Neural cell (in vitro differentiated cells): ENCODE measurements around the gene PLCH1. TPM values are rescaled to one million over a fixed set of nuclear protein-coding genes. Genes with fewer than 3 reads are reported as not detected.

Experiments used
- H2AFZ ChIP-seq: fragments of 200-600, 300-800 bp; sonication (generic), shearing (Covaris generic); 2 replicates; pipeline ENCODE4 v1.6.0; 2014; ENCODE audit warnings: low read depth, mild to moderate bottlenecking, antibody characterized with exemption, low read length, moderate library complexity
- H3F3A ChIP-seq: fragments of 200-600 bp; shearing (Covaris generic); 2 replicates; pipeline ENCODE4 v1.6.1; 2016; ENCODE audit warnings: mild to moderate bottlenecking, moderate library complexity, mixed read lengths, antibody characterized with exemption, low read length; ENCODE audit not compliant: insufficient read depth, poor library complexity, severe bottlenecking
- H3K27ac ChIP-seq: fragments of 200-600, 300-800 bp; sonication (generic), shearing (Covaris generic); 2 replicates; pipeline ENCODE4 v1.5.1; 2014; ENCODE audit warnings: mild to moderate bottlenecking, low read length, moderate library complexity
- H3K27me3 ChIP-seq: fragments of 300-800, 200-600 bp; sonication (generic), shearing (Covaris generic); 2 replicates; pipeline ENCODE4 v1.6.0; 2014; ENCODE audit warnings: mild to moderate bottlenecking, low read depth, low read length, moderate library complexity; ENCODE audit not compliant: insufficient read depth
- H3K36me3 ChIP-seq: fragments of 300-800, 200-600 bp; sonication (generic), shearing (Covaris generic); 2 replicates; pipeline ENCODE4 v1.5.1; 2014; ENCODE audit warnings: mild to moderate bottlenecking, antibody characterized with exemption, low read length, moderate library complexity; ENCODE audit not compliant: insufficient read depth
- H3K4me2 ChIP-seq: fragments of 300-800, 200-600 bp; sonication (generic), shearing (Covaris generic); 2 replicates; pipeline ENCODE4 v1.6.0; 2014; ENCODE audit warnings: mild to moderate bottlenecking, low read length
- H3K4me3 ChIP-seq: fragments of 300-800, 200-600 bp; sonication (generic), shearing (Covaris generic); 2 replicates; pipeline ENCODE4 v1.5.1; 2014; ENCODE audit warnings: mild to moderate bottlenecking, low read length, moderate library complexity
- H3K79me2 ChIP-seq: fragments of 200-600 bp; shearing (Covaris generic); replicated peaks from 2 replicates; pipeline ENCODE4 v1.6.0; 2014; ENCODE audit warnings: mild to moderate bottlenecking, low read length, moderate library complexity; ENCODE audit not compliant: insufficient read depth
- H3K9ac ChIP-seq: fragments of 300-800, 200-600 bp; sonication (generic), shearing (Covaris generic); 2 replicates; pipeline ENCODE4 v1.6.1; 2016; ENCODE audit warnings: mild to moderate bottlenecking, low read length, mixed read lengths
- H3K9me2 ChIP-seq: fragments of 200-600 bp; shearing (Covaris generic); 2 replicates; pipeline ENCODE4 v1.6.1; 2016; ENCODE audit warnings: mild to moderate bottlenecking, low read length, mixed read lengths; ENCODE audit not compliant: insufficient read depth
- H3K9me3 ChIP-seq: fragments of 200-600, 300-800 bp; sonication (generic), shearing (Covaris generic); 2 replicates; pipeline ENCODE4 v1.6.1; 2016; ENCODE audit warnings: mild to moderate bottlenecking, mixed run types, low read length, moderate library complexity, mixed read lengths
- H4K20me1 ChIP-seq: fragments of 200-600 bp; shearing (Covaris generic); 2 replicates; pipeline ENCODE4 v1.6.1; 2016; ENCODE audit warnings: mild to moderate bottlenecking, mixed run types; ENCODE audit not compliant: insufficient read depth
- CTCF ChIP-seq: fragments of 450-650 bp; IDR thresholded peaks from 2 replicates; pipeline ENCODE4 v1.5.1; 2014; ENCODE audit warnings: antibody characterized with exemption, mild to moderate bottlenecking, moderate library complexity; ENCODE audit not compliant: poor library complexity, severe bottlenecking
- EP300 ChIP-seq: fragments of 450-650 bp; conservative IDR thresholded peaks from 2 replicates; pipeline ENCODE4 v1.6.1; 2014; ENCODE audit warnings: antibody characterized with exemption, mild to moderate bottlenecking, moderate library complexity; ENCODE audit not compliant: poor library complexity, severe bottlenecking
- EZH2 ChIP-seq: fragments of 200-600, 300-800 bp; shearing (Covaris generic), sonication (generic); IDR thresholded peaks from 2 replicates; pipeline ENCODE4 v1.6.1; 2014; ENCODE audit warnings: antibody characterized with exemption, low read length, borderline replicate concordance, mild to moderate bottlenecking; ENCODE audit not compliant: insufficient read depth, poor library complexity, severe bottlenecking
- MXI1 ChIP-seq: fragments of 450-650 bp; conservative IDR thresholded peaks from 2 replicates; pipeline ENCODE4 v1.6.1; 2014; ENCODE audit warnings: antibody characterized with exemption, mild to moderate bottlenecking; ENCODE audit not compliant: poor library complexity, severe bottlenecking
- POLR2AphosphoS5 ChIP-seq: IDR thresholded peaks from 2 replicates; pipeline ENCODE4 v1.6.1; 2012
- RAD21 ChIP-seq: fragments of 450-650 bp; conservative IDR thresholded peaks from 2 replicates; pipeline ENCODE4 v1.6.1; 2014; ENCODE audit warnings: antibody characterized with exemption, mild to moderate bottlenecking, moderate library complexity
- REST ChIP-seq: IDR thresholded peaks from 2 replicates; pipeline ENCODE4 v1.6.1; 2012; ENCODE audit warnings: borderline replicate concordance
- SMC3 ChIP-seq: fragments of 450-650 bp; conservative IDR thresholded peaks from 2 replicates; pipeline ENCODE4 v1.6.1; 2014; ENCODE audit warnings: antibody characterized with exemption, mild to moderate bottlenecking, moderate library complexity; ENCODE audit not compliant: poor library complexity
- TAF1 ChIP-seq: IDR thresholded peaks from 2 replicates; pipeline ENCODE4 v1.6.1; 2012; ENCODE audit warnings: low read depth
- polyA plus RNA-seq: library from polyadenylated mRNA; depleted of rRNA; stranded (reverse); fragments of >200 nt; gene quantifications from 2 replicates; pipeline ENCODE4 v1.2.3, GENCODE V29; 2014

Gene PLCH1
- polyA plus RNA-seq, 1 donor from 2014 or later: 13.5 TPM

- TF ChIP-seq MXI1 (no peak), SMC3 (no peak)
These were observed 194.5 kb downstream of the PLCH1 start (continued) for GRCh38 chr3:155550391-155550790.

- H3K9me3 ChIP-seq: no peaks in the 10 kb centered on the region
- H3K27ac ChIP-seq: peak overlapping the region; percentile 19
- no peaks in the 10 kb centered on the region for H3K9me2 ChIP-seq
- no peak overlapping the region for H3K9ac ChIP-seq
- no peaks in the 10 kb centered on the region for H3K36me3 ChIP-seq
- no peak for TF ChIP-seq EP300
- TF ChIP-seq TAF1: no peak
- no peak for TF ChIP-seq RAD21
- TF ChIP-seq POLR2AphosphoS5: no peak
- TF ChIP-seq REST: no peak
- TF ChIP-seq SMC3: no peak
- TF ChIP-seq CTCF: no peak
- TF ChIP-seq MXI1: no peak
- TF ChIP-seq EZH2: no peak
- no peaks in the 10 kb centered on the region for H3K27me3 ChIP-seq
- no peaks in the 10 kb centered on the region for H3K79me2 ChIP-seq
- no peak overlapping the region for H2AFZ ChIP-seq
- no peak overlapping the region for H3K4me2 ChIP-seq
- no peaks in the 10 kb centered on the region for H3F3A ChIP-seq
- no peaks in the 10 kb centered on the region for H4K20me1 ChIP-seq
- H3K4me3 ChIP-seq: no peak overlapping the region
These were observed 195.8 kb downstream of the PLCH1 start for GRCh38 chr3:155549087-155549486.

DNA sequence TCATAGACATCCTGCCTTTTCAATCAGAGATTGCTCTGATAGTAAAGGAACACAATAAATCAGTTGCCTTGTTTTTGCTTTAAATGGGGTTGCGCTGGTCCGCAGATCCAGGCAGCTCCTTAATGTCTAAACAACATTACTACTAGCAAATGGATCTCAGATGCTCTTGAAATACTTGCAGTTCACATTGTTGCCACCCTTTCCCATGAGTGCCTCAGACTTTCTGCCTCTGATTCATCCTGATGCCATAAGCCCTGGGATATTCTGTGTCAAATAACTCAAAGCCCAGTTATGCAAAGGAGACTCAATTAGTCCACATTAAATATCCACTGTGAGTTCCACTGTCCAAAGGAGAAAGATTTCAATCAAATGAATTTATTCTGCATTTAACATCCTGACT lies 196.7 kb downstream of the PLCH1 start:
- H3K4me2 ChIP-seq: no peak overlapping the region
- no peak for TF ChIP-seq RAD21
- TF ChIP-seq EP300: no peak
- no peak for TF ChIP-seq SMC3
- TF ChIP-seq CTCF: no peak
- TF ChIP-seq TAF1: no peak
- no peak for TF ChIP-seq MXI1
- TF ChIP-seq POLR2AphosphoS5: no peak
- no peak for TF ChIP-seq EZH2
- TF ChIP-seq REST: no peak

More for the DNA sequence above, 196.7 kb downstream of the PLCH1 start:
- Histone ChIP-seq H3K4me3 (no peak overlapping the region), H3F3A (no peaks in the 10 kb centered on the region), H3K9me2 (no peaks in the 10 kb centered on the region), H2AFZ (no peak overlapping the region), H3K9me3 (no peaks in the 10 kb centered on the region), H3K9ac (no peak overlapping the region), H3K27me3 (no peaks in the 10 kb centered on the region), H3K27ac (no peak overlapping the region), H3K79me2 (no peaks in the 10 kb centered on the region), H3K36me3 (no peaks in the 10 kb centered on the region), H4K20me1 (no peaks in the 10 kb centered on the region)
